G401.6 (cell line): ENCODE measurements around the gene ETV4.

Experiments
- FAIRE-seq: peaks from 2 replicates; lab custom pipeline; 2012; peaks lifted over from hg19 to GRCh38; lab: Jason Lieb, UNC

ETV4 gene

GRCh38 chr17:43543771-43544575, 2.2 kb downstream of the ETV4 start:
- peak; percentile 11 for FAIRE-seq

GRCh38 chr17:43543300-43543699, 2.8 kb downstream of the ETV4 start:
- no peak for FAIRE-seq

- FAIRE-seq = no peak
Measured at GRCh38 chr17:43542859-43543258, 3.3 kb downstream of the ETV4 start.

- no peak for FAIRE-seq
Measured at GRCh38 chr17:43540821-43541674, 5.1 kb downstream of the ETV4 start.

GRCh38 chr17:43536236-43536992, 9.7 kb downstream of the ETV4 start:
- FAIRE-seq = no peak

GRCh38 chr17:43534909-43535308, 11.2 kb downstream of the ETV4 start:
- FAIRE-seq = no peak

GRCh38 chr17:43533699-43534098, 12.4 kb downstream of the ETV4 start:
- FAIRE-seq = no peak

GRCh38 chr17:43532581-43532980, 13.6 kb downstream of the ETV4 start:
- no peak for FAIRE-seq

- FAIRE-seq = no peak
Measured at GRCh38 chr17:43531955-43532354, 14.2 kb downstream of the ETV4 start.

GRCh38 chr17:43531082-43531378, 15.1 kb downstream of the ETV4 start:
- FAIRE-seq = no peak

GRCh38 chr17:43530288-43531081, 15.7 kb downstream of the ETV4 start:
- peak; percentile 81 for FAIRE-seq

- no peak for FAIRE-seq
Measured at GRCh38 chr17:43529947-43530287, 16.2 kb downstream of the ETV4 start.

- no peak for FAIRE-seq
Measured at GRCh38 chr17:43528988-43529814, 16.9 kb downstream of the ETV4 start.

- FAIRE-seq = no peak
Measured at GRCh38 chr17:43528319-43528987, 17.7 kb downstream of the ETV4 start.

GRCh38 chr17:43526886-43527648, 19.1 kb downstream of the ETV4 start:
- FAIRE-seq = no peak

GRCh38 chr17:43524945-43525575, 21.1 kb downstream of the ETV4 start:
- no peak for FAIRE-seq

GRCh38 chr17:43521389-43521788, 24.8 kb downstream of the ETV4 start:
- FAIRE-seq = no peak

- no peak for FAIRE-seq
Measured at GRCh38 chr17:43517615-43518386, 28.3 kb downstream of the ETV4 start.

GRCh38 chr17:43517161-43517560, 29.0 kb downstream of the ETV4 start:
- FAIRE-seq = no peak
